K562 (cell line): Measurements from ENCODE around the gene INCENP. TPM values are rescaled to one million over a fixed set of nuclear protein-coding genes. Genes with fewer than 3 reads are reported as not detected.
A peak's percentile ranks its signal among the peaks of the same experiment; 100 is the strongest.

ENCODE experiments used
- AFF1 ChIP-seq, 2 experiments: fragments of 450-650 bp; IDR thresholded peaks; 2 replicates each; pipeline ENCODE4 v1.6.1; 2018; ENCODE audit warnings: mild to moderate bottlenecking in 2 of 2, low read depth in 1 of 2; ENCODE audit not compliant: partially characterized antibody in 2 of 2
- DLX4 ChIP-seq: fragments of 250-450 bp; sonication (Bioruptor Pico); IDR thresholded peaks from 2 replicates; pipeline ENCODE4 v1.6.1; 2021; ENCODE audit warnings: mild to moderate bottlenecking
- IRF1 ChIP-seq: sonication (generic); formaldehyde crosslinking; IDR thresholded peaks from 2 replicates; pipeline ENCODE4 v1.8.0; 2022; ENCODE audit warnings: missing genetic modification reagents, mild to moderate bottlenecking, borderline replicate concordance
- KAT8 ChIP-seq: fragments of 450-650 bp; IDR thresholded peaks from 2 replicates; pipeline ENCODE4 v1.6.1; 2016; ENCODE audit warnings: low read depth, mild to moderate bottlenecking
- LCOR ChIP-seq: sonication (generic); formaldehyde crosslinking; IDR thresholded peaks from 2 replicates; pipeline ENCODE4 v1.8.0; 2022; ENCODE audit warnings: mild to moderate bottlenecking, missing genetic modification reagents
- MBD2 ChIP-seq: sonication (generic); IDR thresholded peaks from 2 replicates; pipeline ENCODE4 v1.6.1; 2016; ENCODE audit warnings: low read depth, borderline replicate concordance
- NFXL1 ChIP-seq: fragments of 450-650 bp; formaldehyde crosslinking; IDR thresholded peaks from 2 replicates; pipeline ENCODE4 v1.4.0; 2021; ENCODE audit warnings: mild to moderate bottlenecking
- POLR2A ChIP-seq: fragments of 450-650 bp; conservative IDR thresholded peaks from 2 replicates; pipeline ENCODE4 v1.6.1; 2016
- RHOXF2B ChIP-seq: fragments of 250-450 bp; sonication (Bioruptor Pico); conservative IDR thresholded peaks from 2 replicates; pipeline ENCODE4 v1.5.1; 2021
- SIN3A ChIP-seq, 2 experiments: fragments of 150-350 bp in 1 of 2; IDR thresholded peaks; 2 replicates each; pipeline ENCODE4 v1.6.1; 2011 to 2016; ENCODE audit warnings: borderline replicate concordance in 2 of 2, low read depth in 2 of 2, low read length in 2 of 2, mild to moderate bottlenecking in 2 of 2, moderate library complexity in 2 of 2; ENCODE audit not compliant: control insufficient read depth in 1 of 2
- SMAD1 ChIP-seq: fragments of 150-350 bp; IDR thresholded peaks from 2 replicates; pipeline ENCODE4 v1.6.1; 2014; ENCODE audit warnings: low read length, low read depth; ENCODE audit not compliant: partially characterized antibody
- SREBF1 ChIP-seq: fragments of 150-350 bp; IDR thresholded peaks from 2 replicates; pipeline ENCODE4 v1.6.1; 2014; ENCODE audit warnings: antibody characterized with exemption, low read depth, low read length, borderline replicate concordance
- ZNF197 ChIP-seq: fragments of 200-800 bp; sonication (Bioruptor generic); IDR thresholded peaks from 2 replicates; pipeline ENCODE4 v1.6.1; 2016; ENCODE audit warnings: low read depth, missing genetic modification characterization, missing compliant biosample characterization
- ZNF79 ChIP-seq: fragments of 250-450 bp; sonication (Bioruptor Pico); IDR thresholded peaks from 2 replicates; pipeline ENCODE4 v1.4.0; 2020; ENCODE audit warnings: low read depth, mild to moderate bottlenecking, moderate library complexity
- polyA plus RNA-seq, 8 experiments: library from polyadenylated mRNA; depleted of rRNA in 4 of 8; stranded (reverse) in 5 of 8; unstranded in 3 of 8; fragments of >200 nt; fragmentation: Nextera tagmentation in 2 of 8; fragmentation: Illumina TruSeq in 1 of 8; extraction: Ambion mirVana in 2 of 8; extraction: Trizol in 1 of 8; gene quantifications; 2 replicates each; pipeline versions ENCODE4 v1.2.1 to v1.2.3, GENCODE V29; 2011 to 2014; ENCODE audit warnings: inconsistent platforms in 1 of 8, missing spikeins in 1 of 8
- total RNA-seq, 7 experiments: library from RNA; depleted of rRNA in 6 of 7; stranded (reverse); fragments of >200 nt in 6 of 7; fragmentation: Illumina TruSeq in 2 of 7; extraction: Trizol in 2 of 7; gene quantifications; 2 replicates each; pipeline versions ENCODE4 v1.2.1 to v1.2.3, GENCODE V29; 2011 to 2021; ENCODE audit warnings: low replicate concordance in 1 of 7
- TF ChIP-seq, protein P1 (sequence below): fragments of 150-350 bp; IDR thresholded peaks from 2 replicates; pipeline ENCODE4 v1.6.1; 2014; ENCODE audit warnings: low read depth, mild to moderate bottlenecking, low read length, borderline replicate concordance

The INCENP gene
- total and polyA plus RNA-seq, 9 of the 15 experiments (the other 6 are each of a cell fraction or from before 2014, with no cell fraction given), result 1.1 to 97.9 (median 28.2) TPM

GRCh38 chr11:62123669-62124185 is at the start of gene INCENP (continued):
- TF ChIP-seq MBD2 (peak; percentile 94), SIN3A (IDR thresholded peaks at IDR 0.05; ENCODE audit: borderline replicate concordance in 2 of 2, control insufficient read depth in 1 of 2, low read depth in 2 of 2, low read length in 2 of 2) (peak; percentile 77 to 85; a peak in 2 of 4 replicates), POLR2A (peak; percentile 80), ZNF79 (CRISPR knock-in tag) (no peak), IRF1 (CRISPR knock-in tag) (no peak), RHOXF2B (no peak), DLX4 (CRISPR knock-in tag) (no peak), SREBF1 (no peak), KAT8 (no peak), SMAD1 (peak; percentile 33), ZNF197 (CRISPR knock-in tag) (no peak), NFXL1 (CRISPR knock-in tag) (no peak), LCOR (CRISPR knock-in tag) (peak; percentile 32; the same call in 1 of the 2 replicates), AFF1 (IDR thresholded peaks at IDR 0.05; ENCODE audit: low read depth in 1 of 2, partially characterized antibody in 2 of 2) (peak in 1 of 2 experiments; percentile 77)
- TF ChIP-seq, protein P1, sequence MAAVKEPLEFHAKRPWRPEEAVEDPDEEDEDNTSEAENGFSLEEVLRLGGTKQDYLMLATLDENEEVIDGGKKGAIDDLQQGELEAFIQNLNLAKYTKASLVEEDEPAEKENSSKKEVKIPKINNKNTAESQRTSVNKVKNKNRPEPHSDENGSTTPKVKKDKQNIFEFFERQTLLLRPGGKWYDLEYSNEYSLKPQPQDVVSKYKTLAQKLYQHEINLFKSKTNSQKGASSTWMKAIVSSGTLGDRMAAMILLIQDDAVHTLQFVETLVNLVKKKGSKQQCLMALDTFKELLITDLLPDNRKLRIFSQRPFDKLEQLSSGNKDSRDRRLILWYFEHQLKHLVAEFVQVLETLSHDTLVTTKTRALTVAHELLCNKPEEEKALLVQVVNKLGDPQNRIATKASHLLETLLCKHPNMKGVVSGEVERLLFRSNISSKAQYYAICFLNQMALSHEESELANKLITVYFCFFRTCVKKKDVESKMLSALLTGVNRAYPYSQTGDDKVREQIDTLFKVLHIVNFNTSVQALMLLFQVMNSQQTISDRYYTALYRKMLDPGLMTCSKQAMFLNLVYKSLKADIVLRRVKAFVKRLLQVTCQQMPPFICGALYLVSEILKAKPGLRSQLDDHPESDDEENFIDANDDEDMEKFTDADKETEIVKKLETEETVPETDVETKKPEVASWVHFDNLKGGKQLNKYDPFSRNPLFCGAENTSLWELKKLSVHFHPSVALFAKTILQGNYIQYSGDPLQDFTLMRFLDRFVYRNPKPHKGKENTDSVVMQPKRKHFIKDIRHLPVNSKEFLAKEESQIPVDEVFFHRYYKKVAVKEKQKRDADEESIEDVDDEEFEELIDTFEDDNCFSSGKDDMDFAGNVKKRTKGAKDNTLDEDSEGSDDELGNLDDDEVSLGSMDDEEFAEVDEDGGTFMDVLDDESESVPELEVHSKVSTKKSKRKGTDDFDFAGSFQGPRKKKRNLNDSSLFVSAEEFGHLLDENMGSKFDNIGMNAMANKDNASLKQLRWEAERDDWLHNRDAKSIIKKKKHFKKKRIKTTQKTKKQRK, result peak; percentile 66; the same call in 1 of the 2 replicates
